HUES48 (cell line): ENCODE data around the gene SPAG9.

Experiments used
- H3K27ac ChIP-seq: one replicate; pipeline ENCODE4 v1.7.0; 2013; ENCODE audit warnings: low read depth, low read length, inconsistent platforms
- H3K27me3 ChIP-seq: 2 replicates; pipeline ENCODE4 v1.6.1; 2013; ENCODE audit warnings: mild to moderate bottlenecking, low read length; ENCODE audit not compliant: control insufficient read depth, insufficient read depth
- H3K36me3 ChIP-seq: 2 replicates; pipeline ENCODE4 v1.6.1; 2013; ENCODE audit warnings: low read length; ENCODE audit not compliant: control insufficient read depth, insufficient read depth
- H3K4me1 ChIP-seq: 2 replicates; pipeline ENCODE4 v1.6.1; 2013; ENCODE audit warnings: mild to moderate bottlenecking, low read length; ENCODE audit not compliant: control insufficient read depth, insufficient read depth
- H3K4me3 ChIP-seq: 2 replicates; pipeline ENCODE4 v1.5.1; 2013; ENCODE audit warnings: mild to moderate bottlenecking, low read depth, low read length
- H3K9ac ChIP-seq: 2 replicates; pipeline ENCODE4 v1.6.1; 2013; ENCODE audit warnings: mild to moderate bottlenecking, low read depth, low read length, moderate library complexity
- H3K9me3 ChIP-seq: 2 replicates; pipeline ENCODE4 v1.6.1; 2013; ENCODE audit warnings: low read length; ENCODE audit not compliant: control insufficient read depth, insufficient read depth

SPAG9 gene

GRCh38 chr17:50977487-50978159, 143.0 kb downstream of the SPAG9 start:
- H3K4me3 ChIP-seq = no peak overlapping the region
- no peak overlapping the region for H3K9ac ChIP-seq
- H3K27ac ChIP-seq = no peak overlapping the region
- H3K36me3 ChIP-seq = peaks cover 85% of the 10 kb centered on the region
- no peaks in the 10 kb centered on the region for H3K9me3 ChIP-seq
- no peaks in the 10 kb centered on the region for H3K4me1 ChIP-seq
- H3K27me3 ChIP-seq = no peaks in the 10 kb centered on the region

- Histone ChIP-seq H3K9me3 (no peaks in the 10 kb centered on the region), H3K4me1 (no peaks in the 10 kb centered on the region), H3K9ac (no peak overlapping the region), H3K36me3 (peaks cover 82% of the 10 kb centered on the region), H3K27ac (no peak overlapping the region), H3K27me3 (no peaks in the 10 kb centered on the region), H3K4me3 (no peak overlapping the region)
Measured at GRCh38 chr17:50976951-50977472, 143.7 kb downstream of the SPAG9 start.

DNA sequence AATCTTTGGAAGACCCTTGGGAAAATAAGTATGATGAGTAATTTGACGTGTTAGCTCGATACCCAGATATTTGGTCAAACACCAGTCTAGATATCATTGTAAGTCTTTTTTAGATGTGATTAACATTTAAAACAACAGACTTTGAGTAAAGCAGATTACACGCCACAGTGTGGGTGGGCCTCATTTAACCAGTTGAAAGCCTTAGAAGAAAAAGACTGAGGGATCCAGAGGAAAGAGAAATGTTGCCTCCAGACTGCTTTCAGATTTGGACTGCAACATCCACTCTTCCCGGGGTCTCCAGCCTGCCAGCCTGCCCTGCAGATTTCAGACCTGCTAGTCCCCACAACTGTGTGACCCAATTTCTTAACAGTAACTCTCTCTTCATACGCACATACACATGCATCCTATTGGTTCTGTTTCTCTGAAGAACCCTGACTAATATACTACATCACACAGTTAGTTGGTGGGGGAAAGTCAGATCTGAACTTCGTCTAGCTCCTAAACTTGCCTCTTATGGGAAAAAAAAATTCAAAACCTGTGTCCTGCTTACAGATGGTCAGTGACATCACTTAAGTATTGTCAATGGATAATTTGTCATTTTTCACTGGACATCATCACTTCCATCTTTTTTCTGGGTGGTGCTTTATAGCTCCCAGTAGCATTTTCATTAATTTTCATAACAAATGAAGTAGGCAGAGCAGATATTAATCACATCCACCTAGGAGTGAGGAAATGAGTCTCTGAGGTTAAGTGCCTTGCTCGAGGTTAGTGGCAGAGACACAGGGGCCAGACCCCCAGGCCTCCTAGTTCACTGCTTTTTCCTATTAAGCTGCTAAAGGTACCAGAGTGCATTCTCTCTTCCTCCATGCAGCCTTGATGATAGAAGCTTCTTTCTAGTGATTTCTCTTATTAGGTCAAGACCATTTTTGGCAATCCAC, 146.8 kb downstream of the SPAG9 start:
- Histone ChIP-seq H3K9me3 (no peaks in the 10 kb centered on the region), H3K4me3 (no peak overlapping the region), H3K27me3 (no peaks in the 10 kb centered on the region), H3K36me3 (peaks cover 76% of the 10 kb centered on the region), H3K9ac (no peak overlapping the region), H3K4me1 (no peaks in the 10 kb centered on the region), H3K27ac (no peak overlapping the region)

DNA sequence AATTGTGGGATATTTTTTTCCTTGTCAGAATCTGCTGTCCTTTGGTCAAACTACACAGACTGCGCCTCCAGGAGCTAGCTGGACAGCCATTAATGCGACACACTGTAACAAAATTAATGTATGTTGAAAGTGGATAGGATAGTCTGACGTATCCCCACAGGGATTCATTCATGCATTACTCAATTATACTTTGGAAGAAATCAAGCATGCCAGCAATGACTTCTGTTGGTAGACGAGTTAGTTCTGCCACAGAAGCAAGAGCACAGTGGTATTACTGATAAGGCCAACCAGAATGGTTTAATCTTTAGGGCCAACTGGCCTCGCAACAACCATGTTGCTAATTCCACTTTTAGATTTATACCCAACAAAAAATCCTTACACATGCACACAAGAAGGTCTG, 148.1 kb downstream of the SPAG9 start:
- Histone ChIP-seq H3K4me1 (no peaks in the 10 kb centered on the region), H3K27me3 (no peaks in the 10 kb centered on the region), H3K27ac (no peak overlapping the region), H3K9me3 (no peaks in the 10 kb centered on the region), H3K36me3 (peaks cover 63% of the 10 kb centered on the region), H3K4me3 (no peak overlapping the region), H3K9ac (no peak overlapping the region)

DNA sequence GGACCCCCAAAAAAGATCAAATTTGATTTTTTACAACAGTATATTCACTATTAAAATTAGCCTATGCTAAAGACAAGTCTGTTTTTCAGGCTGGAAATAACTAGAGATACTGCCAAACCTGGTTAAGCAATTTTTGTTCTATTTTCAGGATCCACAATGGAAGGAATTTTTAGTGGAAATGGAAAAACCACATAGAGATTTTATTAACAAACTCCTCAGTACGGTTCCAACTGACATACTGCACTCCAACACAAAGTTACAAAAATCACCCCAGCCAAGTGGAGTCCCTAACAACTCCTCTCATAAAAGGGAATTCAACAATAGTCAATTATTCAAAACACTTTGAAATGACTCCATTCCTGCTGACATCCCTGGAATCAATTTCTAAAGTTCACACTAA, 152.9 kb downstream of the SPAG9 start:
- Histone ChIP-seq H3K27ac (no peak overlapping the region), H3K36me3 (peaks cover 45% of the 10 kb centered on the region)

DNA sequence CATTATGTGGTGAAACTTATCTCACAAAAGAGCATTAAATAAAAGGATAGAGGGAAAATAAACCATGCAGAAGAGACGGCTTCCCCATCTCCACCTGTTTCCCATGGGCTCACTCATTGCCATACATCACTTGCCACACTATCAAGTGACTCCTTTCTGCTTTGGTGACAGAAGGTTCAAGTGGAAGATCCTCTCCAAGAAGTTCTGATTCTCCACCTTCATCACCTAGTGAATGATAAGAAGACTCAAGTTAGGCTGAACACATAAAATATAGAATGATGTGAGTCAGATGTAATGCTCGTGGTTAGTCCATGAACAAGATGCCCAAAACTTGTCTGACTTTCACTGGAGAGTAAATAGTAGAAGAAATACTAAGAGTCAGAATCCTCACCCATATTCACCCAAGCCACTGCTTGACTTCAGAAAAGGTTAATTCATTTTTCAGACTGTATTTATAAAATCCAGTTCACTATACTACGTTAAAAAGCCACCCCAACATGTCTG, 154.5 kb downstream of the SPAG9 start:
- Histone ChIP-seq H3K36me3 (peaks cover 43% of the 10 kb centered on the region), H3K9ac (no peak overlapping the region), H3K4me1 (no peaks in the 10 kb centered on the region), H3K27ac (no peak overlapping the region), H3K9me3 (no peaks in the 10 kb centered on the region), H3K4me3 (no peak overlapping the region), H3K27me3 (no peaks in the 10 kb centered on the region)

More for the DNA sequence above, 152.9 kb downstream of the SPAG9 start:
- H3K9me3 ChIP-seq = no peaks in the 10 kb centered on the region
- H3K4me3 ChIP-seq = no peak overlapping the region
- no peaks in the 10 kb centered on the region for H3K27me3 ChIP-seq
- no peaks in the 10 kb centered on the region for H3K4me1 ChIP-seq
- H3K9ac ChIP-seq = no peak overlapping the region

DNA sequence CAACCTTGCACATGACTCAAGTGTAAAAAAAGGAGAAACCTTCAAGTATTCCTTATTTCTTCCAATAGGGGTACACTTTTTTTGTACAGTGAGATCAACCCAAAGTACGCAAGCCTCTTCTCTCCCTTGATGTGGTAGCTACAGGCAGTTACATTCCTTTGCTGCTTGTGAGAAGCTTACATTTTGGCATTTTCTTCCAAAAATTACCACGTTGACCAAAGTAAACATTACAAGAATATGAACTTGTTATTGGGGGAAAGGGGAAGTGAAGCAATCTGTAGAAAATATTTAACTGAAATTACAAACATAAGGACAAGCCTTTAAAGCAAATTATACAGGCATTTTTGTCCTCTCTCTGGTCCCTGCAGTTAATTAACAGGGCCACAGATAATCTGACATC, 157.5 kb downstream of the SPAG9 start:
- Histone ChIP-seq H3K4me3 (no peak overlapping the region), H3K27ac (no peak overlapping the region), H3K36me3 (peaks cover 25% of the 10 kb centered on the region), H3K9ac (no peak overlapping the region), H3K27me3 (no peaks in the 10 kb centered on the region), H3K9me3 (no peaks in the 10 kb centered on the region), H3K4me1 (no peaks in the 10 kb centered on the region)

- Histone ChIP-seq H3K36me3 (peaks cover 19% of the 10 kb centered on the region), H3K4me3 (no peak overlapping the region), H3K9me3 (no peaks in the 10 kb centered on the region), H3K4me1 (peaks cover 7% of the 10 kb centered on the region), H3K27ac (no peak overlapping the region), H3K9ac (no peak overlapping the region), H3K27me3 (no peaks in the 10 kb centered on the region)
Measured at GRCh38 chr17:50961282-50962220, 159.1 kb downstream of the SPAG9 start.

DNA sequence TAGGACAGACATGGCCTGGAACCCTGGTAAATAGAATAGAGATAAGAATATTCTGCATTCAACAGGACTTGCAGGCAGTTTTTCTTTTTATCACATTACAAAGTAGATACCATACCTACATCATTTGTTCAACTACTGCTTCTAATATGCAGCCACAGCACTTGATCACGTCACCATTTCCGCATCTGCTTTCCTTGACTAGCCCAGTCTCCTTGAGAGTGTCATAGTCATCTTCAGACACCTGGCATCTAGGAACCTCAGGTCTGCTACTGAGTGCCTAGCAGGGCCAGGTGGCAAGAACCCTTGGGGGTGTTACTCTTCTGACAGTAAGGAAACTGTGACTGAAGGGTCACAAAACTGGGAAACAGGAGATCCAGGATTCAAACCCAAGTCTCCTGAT, 161.3 kb downstream of the SPAG9 start:
- no peak overlapping the region for H3K27ac ChIP-seq

More for the DNA sequence above, 161.3 kb downstream of the SPAG9 start:
- no peak overlapping the region for H3K4me3 ChIP-seq
- no peak overlapping the region for H3K9ac ChIP-seq
- H3K27me3 ChIP-seq = no peaks in the 10 kb centered on the region
- peaks cover 11% of the 10 kb centered on the region for H3K4me1 ChIP-seq
- H3K36me3 ChIP-seq = peaks cover 2% of the 10 kb centered on the region; the same call in 1 of the 2 replicates
- H3K9me3 ChIP-seq = no peaks in the 10 kb centered on the region
